GM18519 (cell line): ENCODE measurements around the gene PTGES3L.

Source experiments
- ATAC-seq: cut with Tn5 transposase; IDR thresholded peaks from one replicate; pipeline ENCODE4 v1.9.1; 2021; ENCODE audit warnings: mild to moderate bottlenecking, moderate library complexity; ENCODE audit not compliant: unreplicated experiment, low FRiP score

PTGES3L gene

GRCh38 chr17:42979511-42980273 is at the start of gene PTGES3L:
TSS of gene PTGES3L (minus strand) at chr17:42980080. CDS start at chr17:42980053, 27 bp downstream.
- no peak for ATAC-seq

- no peak for ATAC-seq
These were observed 48.5 kb upstream of the PTGES3L start for GRCh38 chr17:43028221-43028861.

- no peak for ATAC-seq
These were observed 47.5 kb upstream of the PTGES3L start for GRCh38 chr17:43027091-43028032.

GRCh38 chr17:43026595-43026994 is 46.7 kb upstream of the PTGES3L start:
- ATAC-seq, result no peak

GRCh38 chr17:43025766-43026537 is 46.1 kb upstream of the PTGES3L start:
- no peak for ATAC-seq

- ATAC-seq, result no peak
These were observed 45.4 kb upstream of the PTGES3L start for GRCh38 chr17:43025290-43025657.

GRCh38 chr17:43024407-43025289 is 44.8 kb upstream of the PTGES3L start, which contains the start of gene RND2:
TSS of gene RND2 (plus strand) at chr17:43025231. CDS start at chr17:43025348, 117 bp downstream.
- ATAC-seq, result no peak

- no peak for ATAC-seq
These were observed 42.0 kb upstream of the PTGES3L start, which contains the start of gene VAT1 for GRCh38 chr17:43021741-43022512. TSS of gene VAT1 (minus strand) at chr17:43022385. CDS start at chr17:43022322, 63 bp downstream.

- no peak for ATAC-seq
These were observed 41.2 kb upstream of the PTGES3L start for GRCh38 chr17:43020789-43021740.

- ATAC-seq, result no peak
These were observed 40.2 kb upstream of the PTGES3L start for GRCh38 chr17:43020030-43020621.

GRCh38 chr17:43019418-43019817 is 39.5 kb upstream of the PTGES3L start:
- no peak for ATAC-seq

GRCh38 chr17:43018932-43019331 is 39.1 kb upstream of the PTGES3L start:
- no peak for ATAC-seq

- ATAC-seq, result no peak
These were observed 38.4 kb upstream of the PTGES3L start for GRCh38 chr17:43018008-43018853.

- ATAC-seq, result no peak
These were observed 36.3 kb upstream of the PTGES3L start for GRCh38 chr17:43016216-43016615.

- ATAC-seq, result no peak
These were observed 35.7 kb upstream of the PTGES3L start for GRCh38 chr17:43015579-43015978.
